ENCODE data around the gene RSL24D1. TPM values are rescaled to one million over a fixed set of nuclear protein-coding genes. Genes with fewer than 3 reads are reported as not detected.

RSL24D1 gene
- total and polyA plus RNA-seq, 2 of the 13 experiments (the other 11 are each of a cell fraction or from before 2014, with no cell fraction given), result 58.8 to 100.0 TPM

DNA sequence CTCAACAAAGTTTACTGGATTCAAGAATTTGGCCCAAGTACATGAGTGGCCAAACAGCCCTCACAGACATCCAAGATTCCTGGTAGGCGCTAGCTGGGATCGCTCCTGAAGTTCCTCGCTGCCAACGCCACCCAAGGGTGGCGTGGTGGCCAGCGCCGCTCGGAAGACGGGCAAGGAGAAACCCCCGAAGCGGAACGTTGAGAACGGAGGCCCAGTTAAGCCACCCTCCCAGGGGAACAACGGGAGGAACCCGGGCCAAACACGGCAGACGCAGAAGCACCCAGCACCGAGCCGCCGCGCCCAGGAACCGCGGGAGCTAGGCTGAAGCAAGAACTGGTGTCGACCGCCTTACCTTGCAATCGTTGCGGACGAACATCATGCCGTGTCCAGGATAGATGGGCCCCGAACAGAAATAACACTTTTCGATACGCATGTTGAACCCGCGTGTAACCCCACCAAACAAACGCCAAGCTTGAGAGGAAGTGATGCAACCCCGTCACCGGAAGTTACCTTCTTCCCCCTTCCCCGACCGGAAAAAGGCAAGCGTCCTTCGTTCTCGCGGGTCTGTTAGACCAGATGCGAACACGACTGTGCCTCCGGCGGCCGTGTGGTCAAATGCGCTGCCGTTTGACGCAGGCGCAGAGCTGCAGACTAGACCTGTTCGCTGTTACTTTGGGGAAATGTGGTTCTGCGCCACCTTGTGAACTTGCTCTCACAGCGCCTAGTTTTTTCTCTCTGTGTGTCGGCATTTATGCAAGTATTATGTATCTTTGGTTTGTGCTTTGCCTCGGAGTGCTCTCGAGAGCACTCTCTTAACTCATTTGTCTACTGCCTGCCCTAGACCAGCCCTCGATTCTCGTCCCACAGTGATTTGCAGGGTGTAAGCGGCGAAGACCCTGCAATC, at the start of gene RSL24D1 (continued):
- TF ChIP-seq ZKSCAN8 (CRISPR knock-in tag; IDR thresholded peaks at IDR 0.05; ENCODE audit: borderline replicate concordance) (peak; percentile 92), ZNF331 (CRISPR knock-in tag; IDR thresholded peaks at IDR 0.05) (peak; percentile 70), FOXA3 (CRISPR knock-in tag; IDR thresholded peaks at IDR 0.05) (peak; percentile 59; the same call in 1 of the 2 replicates), TGIF2 (CRISPR knock-in tag; IDR thresholded peaks at IDR 0.05) (peak; percentile 81; the same call in 1 of the 2 replicates), REL (CRISPR knock-in tag; conservative IDR thresholded peaks at IDR 0.05) (peak; percentile 65; the same call in 1 of the 2 replicates), ZNF788 (CRISPR knock-in tag; IDR thresholded peaks at IDR 0.05; ENCODE audit: borderline replicate concordance) (peak; percentile 79; the same call in 1 of the 2 replicates), ZNF530 (CRISPR knock-in tag; IDR thresholded peaks at IDR 0.05; ENCODE audit: low read depth) (no peak), ZNF891 (CRISPR knock-in tag; IDR thresholded peaks at IDR 0.05) (peak; percentile 78; the same call in 1 of the 2 replicates), ZNF607 (CRISPR knock-in tag; IDR thresholded peaks at IDR 0.05; ENCODE audit: borderline replicate concordance) (peak; percentile 84), EEA1 (CRISPR knock-in tag; IDR thresholded peaks at IDR 0.05; ENCODE audit: borderline replicate concordance) (0 out of 2 replicates have a peak, but pooled peaks have one; percentile 64), ZNF335 (CRISPR knock-in tag; IDR thresholded peaks at IDR 0.05) (no peak), KDM2A (CRISPR knock-in tag; IDR thresholded peaks at IDR 0.05; ENCODE audit: borderline replicate concordance, low read depth) (peak; percentile 80; the same call in 1 of the 2 replicates), ISL2 (CRISPR knock-in tag; IDR thresholded peaks at IDR 0.05) (no peak)
- TF ChIP-seq, protein P1, sequence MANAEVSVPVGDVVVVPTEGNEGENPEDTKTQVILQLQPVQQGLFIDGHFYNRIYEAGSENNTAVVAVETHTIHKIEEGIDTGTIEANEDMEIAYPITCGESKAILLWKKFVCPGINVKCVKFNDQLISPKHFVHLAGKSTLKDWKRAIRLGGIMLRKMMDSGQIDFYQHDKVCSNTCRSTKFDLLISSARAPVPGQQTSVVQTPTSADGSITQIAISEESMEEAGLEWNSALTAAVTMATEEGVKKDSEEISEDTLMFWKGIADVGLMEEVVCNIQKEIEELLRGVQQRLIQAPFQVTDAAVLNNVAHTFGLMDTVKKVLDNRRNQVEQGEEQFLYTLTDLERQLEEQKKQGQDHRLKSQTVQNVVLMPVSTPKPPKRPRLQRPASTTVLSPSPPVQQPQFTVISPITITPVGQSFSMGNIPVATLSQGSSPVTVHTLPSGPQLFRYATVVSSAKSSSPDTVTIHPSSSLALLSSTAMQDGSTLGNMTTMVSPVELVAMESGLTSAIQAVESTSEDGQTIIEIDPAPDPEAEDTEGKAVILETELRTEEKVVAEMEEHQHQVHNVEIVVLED (CRISPR knock-in tag; IDR thresholded peaks at IDR 0.05; ENCODE audit: borderline replicate concordance), result peak; percentile 87
- TF ChIP-seq, protein P2, sequence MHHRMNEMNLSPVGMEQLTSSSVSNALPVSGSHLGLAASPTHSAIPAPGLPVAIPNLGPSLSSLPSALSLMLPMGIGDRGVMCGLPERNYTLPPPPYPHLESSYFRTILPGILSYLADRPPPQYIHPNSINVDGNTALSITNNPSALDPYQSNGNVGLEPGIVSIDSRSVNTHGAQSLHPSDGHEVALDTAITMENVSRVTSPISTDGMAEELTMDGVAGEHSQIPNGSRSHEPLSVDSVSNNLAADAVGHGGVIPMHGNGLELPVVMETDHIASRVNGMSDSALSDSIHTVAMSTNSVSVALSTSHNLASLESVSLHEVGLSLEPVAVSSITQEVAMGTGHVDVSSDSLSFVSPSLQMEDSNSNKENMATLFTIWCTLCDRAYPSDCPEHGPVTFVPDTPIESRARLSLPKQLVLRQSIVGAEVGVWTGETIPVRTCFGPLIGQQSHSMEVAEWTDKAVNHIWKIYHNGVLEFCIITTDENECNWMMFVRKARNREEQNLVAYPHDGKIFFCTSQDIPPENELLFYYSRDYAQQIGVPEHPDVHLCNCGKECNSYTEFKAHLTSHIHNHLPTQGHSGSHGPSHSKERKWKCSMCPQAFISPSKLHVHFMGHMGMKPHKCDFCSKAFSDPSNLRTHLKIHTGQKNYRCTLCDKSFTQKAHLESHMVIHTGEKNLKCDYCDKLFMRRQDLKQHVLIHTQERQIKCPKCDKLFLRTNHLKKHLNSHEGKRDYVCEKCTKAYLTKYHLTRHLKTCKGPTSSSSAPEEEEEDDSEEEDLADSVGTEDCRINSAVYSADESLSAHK (CRISPR knock-in tag; IDR thresholded peaks at IDR 0.05; ENCODE audit: borderline replicate concordance), result no peak
- TF ChIP-seq, protein P3, sequence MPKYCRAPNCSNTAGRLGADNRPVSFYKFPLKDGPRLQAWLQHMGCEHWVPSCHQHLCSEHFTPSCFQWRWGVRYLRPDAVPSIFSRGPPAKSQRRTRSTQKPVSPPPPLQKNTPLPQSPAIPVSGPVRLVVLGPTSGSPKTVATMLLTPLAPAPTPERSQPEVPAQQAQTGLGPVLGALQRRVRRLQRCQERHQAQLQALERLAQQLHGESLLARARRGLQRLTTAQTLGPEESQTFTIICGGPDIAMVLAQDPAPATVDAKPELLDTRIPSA (CRISPR knock-in tag; IDR thresholded peaks at IDR 0.05; ENCODE audit: borderline replicate concordance), result no peak

All from HepG2 (cell line).